HG02885 (cell line): ENCODE measurements around the gene SUB1.

Experiments
- ATAC-seq: cut with Tn5 transposase; IDR thresholded peaks from one replicate; pipeline ENCODE4 v1.9.1; 2021; ENCODE audit warnings: mild to moderate bottlenecking; ENCODE audit not compliant: unreplicated experiment, poor library complexity

Gene SUB1

DNA sequence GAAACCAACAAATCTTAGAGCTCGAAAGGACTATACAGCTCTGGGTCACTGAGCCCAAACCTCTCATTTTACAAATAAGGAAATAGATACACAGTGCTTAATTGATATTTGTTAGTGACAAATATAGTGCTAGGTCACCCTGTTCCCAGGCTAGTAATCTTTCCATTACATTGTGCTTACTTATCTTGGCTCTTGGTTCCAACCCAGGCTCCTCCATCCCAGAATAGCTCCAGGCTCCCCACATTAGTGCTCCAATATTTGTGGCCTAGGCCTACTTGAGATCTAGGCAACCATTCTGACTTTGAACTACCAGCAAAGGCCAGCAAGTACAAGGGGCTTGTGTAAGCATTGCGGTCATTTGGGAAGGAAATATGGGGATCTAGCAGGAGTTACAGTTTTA lies 21.7 kb upstream of the SUB1 start:
- ATAC-seq = no peak

DNA sequence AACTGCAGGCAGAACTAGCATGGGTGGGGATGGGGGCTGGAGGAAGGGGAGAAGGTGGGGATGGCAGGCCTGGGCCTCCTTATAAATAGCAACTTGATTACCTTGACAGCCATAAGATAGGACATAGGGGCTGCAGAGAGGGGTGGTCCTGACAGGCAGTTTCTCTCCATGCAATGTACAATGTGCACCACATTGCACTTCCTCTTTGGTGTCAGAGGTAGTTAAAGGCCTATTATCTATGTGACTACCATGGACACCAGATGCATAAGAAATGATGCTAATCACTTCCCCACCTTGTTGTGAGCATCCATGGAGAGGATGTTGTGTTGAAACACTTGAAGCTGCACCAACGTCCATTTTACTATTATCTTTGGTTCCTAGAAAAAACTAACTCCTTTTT lies 20.2 kb upstream of the SUB1 start:
- no peak for ATAC-seq

DNA sequence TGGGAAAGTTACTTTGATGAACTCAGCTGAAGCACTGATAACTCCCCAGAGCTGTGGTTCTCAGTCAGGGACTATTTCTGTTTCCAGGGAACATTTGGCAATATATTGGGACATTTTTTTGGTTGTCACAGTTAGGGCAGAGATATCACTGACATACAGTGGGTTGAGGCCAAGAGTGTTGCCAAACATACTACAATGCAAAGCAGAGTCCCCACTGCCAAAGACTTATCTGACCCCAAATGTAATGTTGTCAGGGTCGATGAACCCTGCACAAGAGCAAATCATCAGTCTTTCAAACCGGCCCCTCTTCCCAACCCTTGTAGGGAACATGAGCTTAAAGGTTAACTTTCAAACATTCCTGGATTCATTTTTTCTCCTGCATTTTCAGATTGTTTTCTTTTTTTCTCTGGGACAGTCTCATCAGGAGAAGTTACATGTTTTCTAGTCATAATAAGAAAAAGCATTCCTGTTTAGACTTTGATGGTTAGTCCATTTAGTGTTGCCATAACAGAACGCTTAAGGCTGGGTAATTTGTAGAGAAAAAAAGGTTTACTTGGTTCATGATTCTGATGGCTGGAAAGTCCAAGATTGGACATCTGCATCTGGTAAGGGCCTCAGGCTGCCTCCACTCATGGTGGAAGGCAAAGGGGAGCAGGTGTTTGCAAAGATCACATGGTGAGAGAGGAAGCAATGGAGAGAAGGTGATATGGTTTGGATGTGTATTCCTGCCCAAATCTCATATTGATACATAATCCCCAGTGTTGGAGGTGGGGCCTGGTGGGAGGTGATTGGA lies 18.8 kb upstream of the SUB1 start:
- no peak for ATAC-seq

DNA sequence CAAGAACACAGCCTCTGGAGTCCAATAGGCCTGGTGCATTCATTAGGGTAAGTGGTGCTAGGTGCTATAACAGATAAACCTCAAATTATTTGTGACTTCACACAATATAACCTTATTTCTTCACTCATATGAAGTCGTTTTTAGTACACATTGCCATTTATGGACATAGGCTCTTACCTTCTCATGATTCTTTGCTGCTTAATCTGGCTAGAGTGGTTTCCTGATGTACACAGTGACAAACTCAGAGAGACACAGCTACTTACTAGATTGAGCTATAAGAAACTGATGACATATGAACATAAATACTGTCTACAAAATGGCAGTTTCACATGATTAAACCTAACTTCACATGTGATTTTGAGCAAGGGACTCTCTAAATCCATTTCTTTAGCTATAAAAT lies 14.2 kb upstream of the SUB1 start:
- ATAC-seq = no peak

DNA sequence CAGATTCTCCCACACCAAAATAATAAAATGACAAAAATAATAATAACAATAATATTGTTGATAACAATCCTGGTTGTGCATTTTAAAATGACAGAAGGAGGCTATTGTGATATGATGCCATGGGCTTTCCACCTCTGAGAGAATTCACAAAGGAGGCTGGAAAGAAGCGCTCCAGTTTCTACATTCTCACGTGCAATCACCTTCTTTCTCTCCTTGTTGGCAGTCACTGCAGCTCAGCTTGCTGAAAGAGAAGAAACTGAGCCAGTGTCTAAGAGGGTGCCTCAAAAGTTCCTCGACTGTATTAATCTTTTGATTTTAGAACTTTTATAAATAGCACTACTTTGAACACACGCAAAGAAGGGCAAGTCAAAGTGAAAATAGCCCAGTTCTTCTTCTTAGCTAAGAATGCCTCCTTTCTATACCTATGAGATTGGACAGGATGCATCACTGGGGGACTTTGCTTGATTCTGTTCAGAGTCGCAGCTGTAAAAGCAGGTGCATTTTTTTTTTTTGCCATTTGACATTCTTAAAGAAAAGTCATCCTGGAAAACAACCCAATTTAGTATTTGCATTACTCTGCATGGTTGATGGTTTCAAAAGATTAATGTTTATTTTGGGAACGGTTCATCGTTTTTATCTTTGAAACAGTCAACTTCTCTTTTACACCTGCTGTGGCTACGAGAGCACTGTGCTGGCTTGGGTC lies 12.4 kb upstream of the SUB1 start:
- ATAC-seq = peak; percentile 94

DNA sequence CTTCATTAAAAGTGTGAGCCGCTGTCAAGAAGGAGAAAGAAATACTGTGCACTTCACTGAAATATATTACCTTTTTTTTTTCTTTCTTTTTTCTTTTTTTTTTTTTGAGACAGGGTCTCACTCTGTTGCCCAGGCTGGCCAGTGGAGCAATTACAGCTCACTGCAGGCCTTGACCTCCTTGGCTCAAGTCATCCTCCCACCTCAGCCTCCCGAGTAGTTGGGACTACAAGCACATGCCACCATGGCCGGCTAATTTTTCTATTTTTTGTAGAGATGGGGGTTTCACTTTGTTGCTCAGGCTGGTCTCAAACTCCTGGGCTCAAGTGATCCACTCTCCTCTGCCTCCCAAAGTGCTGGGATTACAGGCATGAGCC lies 11.9 kb upstream of the SUB1 start:
- ATAC-seq = peak; percentile 1

DNA sequence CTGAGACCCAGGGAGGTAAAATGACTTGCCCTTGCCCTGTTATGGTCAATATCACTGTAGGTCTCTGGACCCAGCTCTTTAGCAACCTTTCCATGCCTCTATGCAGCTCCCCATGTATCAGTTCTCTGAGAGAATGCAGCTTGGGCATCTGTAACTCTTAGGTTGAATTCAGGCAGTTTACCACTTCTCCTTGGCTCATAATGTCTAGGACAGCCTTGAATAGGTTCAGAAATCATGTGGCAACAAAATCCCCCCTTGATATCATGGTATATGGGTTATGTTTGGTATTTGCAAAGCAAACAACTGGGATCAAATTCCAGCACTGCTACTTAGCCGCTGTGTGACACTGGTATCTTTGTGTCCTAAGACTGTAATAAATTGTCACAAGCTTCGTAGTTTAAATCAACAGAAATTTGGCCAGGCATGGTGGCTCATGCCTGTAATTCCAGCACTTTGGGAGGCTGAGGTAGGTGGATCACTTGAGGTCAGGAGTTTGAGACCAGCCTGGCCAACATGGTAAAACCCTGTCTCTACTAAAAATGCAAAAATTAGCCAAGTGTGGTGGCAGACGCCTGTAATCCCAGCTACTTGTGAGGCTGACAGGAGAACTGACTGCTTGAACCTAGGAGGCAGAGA lies 10.7 kb upstream of the SUB1 start:
- no peak for ATAC-seq

DNA sequence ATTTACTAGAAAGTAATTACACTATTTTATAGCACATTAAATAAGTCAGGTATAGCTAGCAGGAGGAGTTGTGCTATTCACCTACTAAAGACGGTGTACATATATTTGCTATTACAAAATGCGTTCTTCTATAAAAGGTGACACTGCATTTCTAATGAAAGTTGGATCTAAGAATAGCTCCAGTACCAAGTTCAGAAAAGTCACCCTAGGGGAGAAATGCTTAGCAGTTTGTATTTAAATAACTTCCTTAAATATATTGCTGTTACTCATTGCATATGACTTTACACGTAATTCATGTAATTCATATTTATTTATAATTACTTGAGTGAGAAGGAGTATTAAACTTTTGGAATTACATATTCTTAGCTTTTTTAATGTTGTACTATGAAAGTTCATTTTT lies 7.0 kb upstream of the SUB1 start:
- ATAC-seq = no peak

DNA sequence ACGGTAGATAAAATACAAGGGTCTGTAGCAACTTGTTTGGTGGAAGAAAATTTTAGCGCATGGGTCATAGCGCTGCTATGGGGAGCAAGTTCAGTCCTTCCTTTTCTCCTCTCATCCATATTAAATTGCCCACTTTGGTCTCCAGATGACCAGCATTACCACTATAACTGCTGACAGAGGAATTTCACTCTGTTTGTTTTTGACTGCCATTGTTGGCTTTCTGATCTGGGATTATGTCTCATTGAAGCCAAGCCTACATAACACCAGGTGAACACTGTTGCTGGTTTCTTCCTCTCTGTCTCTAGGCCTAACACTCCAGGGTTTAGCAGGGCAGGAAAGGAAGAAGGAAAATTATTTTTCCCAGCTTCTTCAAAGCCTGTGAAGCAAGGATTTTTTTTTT lies 6.6 kb upstream of the SUB1 start:
- no peak for ATAC-seq

DNA sequence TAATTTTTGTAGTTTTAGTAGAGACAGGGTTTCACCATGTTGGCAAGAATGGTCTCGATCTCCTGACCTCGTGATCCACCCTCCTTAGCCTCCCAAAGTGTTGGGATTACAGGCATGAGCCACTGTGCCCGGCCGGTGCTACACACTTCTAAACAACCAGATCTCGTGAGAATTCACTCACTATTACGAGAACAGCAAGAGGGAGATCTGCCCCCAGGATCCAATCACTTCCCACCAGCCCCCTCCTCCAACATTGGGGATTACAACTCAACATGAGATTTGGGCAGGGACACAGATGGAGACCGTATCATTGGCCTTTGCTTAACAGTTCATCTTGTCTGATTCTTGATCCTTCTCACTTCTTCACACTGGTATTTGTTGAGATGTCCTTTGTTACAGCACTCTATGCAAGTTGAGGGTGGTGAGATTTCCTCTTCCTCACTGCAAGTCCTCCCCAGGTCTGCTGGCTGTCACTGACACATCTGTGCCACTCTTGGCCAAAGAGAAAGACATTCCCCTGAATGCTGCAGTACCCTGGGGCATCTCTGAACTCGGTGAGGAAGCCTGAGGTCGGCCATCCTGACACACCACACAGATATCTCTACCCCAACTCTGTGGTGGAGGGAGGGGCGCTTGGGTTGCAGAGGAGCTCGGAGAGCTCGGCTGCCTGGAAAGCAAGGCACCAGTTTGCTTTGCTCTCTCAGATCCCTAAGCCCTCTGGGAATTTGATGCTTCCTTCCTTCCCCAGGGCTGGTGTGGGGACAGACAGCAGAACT lies 4.2 kb upstream of the SUB1 start:
- no peak for ATAC-seq

DNA sequence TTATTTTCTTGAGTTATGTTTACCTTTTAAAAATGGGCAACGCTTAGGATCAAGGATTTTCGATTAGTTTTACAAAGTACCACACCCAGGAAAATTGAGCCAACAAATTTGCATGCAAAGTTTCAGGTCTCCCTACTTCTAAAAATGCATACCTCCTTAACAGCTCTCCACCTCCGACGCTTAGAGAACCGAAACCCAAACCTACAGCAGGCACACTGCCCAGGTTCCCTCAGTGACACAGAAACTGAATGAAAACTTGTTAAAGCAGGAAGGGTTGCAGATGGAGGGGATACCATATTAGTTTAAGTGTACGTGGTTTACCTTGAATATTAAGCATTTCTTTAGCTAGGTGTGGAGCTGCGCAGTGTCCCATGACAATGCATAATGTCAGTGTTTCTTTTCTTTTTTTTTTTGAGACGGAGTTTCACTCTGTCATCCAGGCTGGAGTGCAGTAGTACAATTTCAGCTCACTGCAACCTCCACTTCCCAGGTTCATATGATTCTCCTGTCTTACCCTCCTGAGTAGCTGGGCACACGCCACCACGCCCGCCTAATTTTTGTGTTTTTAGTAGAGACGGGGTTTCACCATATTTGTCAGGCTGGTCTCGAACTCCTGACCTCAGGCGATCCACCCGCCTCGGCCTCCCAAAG lies 1.6 kb upstream of the SUB1 start:
- peak; percentile 77 for ATAC-seq

DNA sequence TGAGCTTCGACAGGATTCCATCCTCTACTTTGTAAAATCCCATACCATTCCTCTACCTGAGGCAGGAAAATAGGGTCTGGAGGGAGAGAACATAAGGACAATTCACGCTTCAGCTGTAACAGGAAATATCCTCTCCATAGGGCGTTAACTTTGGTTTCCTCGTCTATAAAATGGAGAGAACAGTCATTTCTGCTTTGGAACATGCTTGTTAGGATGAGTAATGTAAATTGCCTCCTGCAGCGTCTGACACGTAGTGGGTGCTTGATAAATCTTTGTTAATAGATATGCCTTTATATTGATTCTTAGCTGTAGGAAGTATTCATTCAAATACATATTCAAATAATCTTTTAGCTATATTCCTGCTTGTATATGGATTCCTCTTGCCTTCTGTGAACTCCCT lies 711 bp upstream of the SUB1 start:
- ATAC-seq = no peak

DNA sequence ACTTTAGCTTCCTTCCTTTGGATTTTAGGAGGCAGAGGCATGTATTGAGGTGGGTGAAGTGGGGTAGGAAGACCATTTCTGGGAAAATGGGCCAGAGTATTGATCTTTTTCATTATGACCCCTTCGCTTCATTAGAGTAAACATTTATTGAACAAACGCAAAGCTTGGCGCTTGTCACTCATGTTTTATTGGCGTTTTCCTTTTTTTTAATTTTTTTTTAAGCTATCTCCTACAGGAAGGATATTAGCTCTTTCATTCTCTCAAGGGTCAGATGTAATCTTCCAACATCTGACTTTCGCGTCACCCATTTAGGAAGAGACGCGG lies 273 bp upstream of the SUB1 start:
- no peak for ATAC-seq

DNA sequence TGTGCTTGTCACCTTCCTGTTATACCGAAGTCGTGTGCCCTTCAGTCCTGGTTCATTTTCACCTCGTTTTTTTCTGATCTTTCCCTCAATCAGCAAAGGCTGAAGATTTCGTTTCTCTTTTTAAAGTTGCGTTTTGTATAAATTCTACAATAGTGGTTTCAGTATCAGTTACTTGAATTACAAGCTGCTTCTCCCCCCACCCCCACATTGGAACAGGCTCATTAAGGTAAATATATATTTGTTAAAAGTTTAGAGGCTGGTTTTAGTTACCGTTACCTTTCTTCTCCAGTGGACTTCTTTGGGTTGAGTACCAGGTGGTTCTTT lies 881 bp downstream of the SUB1 start:
- ATAC-seq = peak; percentile 16

DNA sequence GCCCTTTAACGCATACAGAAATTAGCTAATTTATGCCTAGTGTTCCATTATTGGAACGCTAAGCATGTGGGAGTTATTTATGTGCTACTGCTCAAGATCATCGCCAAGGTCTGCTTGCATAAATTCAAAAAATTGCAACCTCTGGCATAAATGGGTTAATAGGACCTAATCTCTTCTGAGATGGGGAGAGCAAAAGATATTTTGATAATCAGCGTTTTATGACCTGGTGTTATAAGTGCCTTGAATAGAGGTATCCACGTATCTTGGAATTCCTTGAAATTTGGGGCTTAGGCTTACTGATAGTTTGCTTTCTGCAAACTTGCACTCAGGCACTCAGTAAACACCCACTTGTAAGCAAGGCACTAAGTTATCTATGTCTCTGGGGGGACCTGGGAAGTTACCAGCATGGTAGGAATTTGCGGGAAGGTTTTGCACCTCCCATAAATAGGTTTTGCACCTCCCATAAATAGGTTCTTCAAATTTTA lies 1.8 kb downstream of the SUB1 start:
- ATAC-seq = no peak

DNA sequence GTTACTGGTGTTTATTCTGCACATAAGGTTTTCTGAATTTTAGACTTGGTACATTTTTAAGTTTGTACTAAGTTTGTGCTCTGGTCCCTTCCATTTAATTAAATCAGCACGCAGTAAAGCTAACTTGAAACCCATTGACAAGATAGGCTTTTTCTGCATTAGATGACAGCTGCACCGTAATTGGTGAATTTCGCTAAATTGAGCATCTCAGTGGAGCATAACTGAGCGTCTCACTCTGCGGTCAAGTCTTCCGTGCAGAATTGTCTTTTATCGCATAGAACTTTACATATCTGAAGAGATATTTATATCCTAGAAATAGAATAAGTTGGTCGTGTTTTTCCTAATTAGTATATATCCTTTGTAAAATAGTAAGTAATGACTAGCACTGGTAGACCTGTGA lies 4.1 kb downstream of the SUB1 start:
- no peak for ATAC-seq

DNA sequence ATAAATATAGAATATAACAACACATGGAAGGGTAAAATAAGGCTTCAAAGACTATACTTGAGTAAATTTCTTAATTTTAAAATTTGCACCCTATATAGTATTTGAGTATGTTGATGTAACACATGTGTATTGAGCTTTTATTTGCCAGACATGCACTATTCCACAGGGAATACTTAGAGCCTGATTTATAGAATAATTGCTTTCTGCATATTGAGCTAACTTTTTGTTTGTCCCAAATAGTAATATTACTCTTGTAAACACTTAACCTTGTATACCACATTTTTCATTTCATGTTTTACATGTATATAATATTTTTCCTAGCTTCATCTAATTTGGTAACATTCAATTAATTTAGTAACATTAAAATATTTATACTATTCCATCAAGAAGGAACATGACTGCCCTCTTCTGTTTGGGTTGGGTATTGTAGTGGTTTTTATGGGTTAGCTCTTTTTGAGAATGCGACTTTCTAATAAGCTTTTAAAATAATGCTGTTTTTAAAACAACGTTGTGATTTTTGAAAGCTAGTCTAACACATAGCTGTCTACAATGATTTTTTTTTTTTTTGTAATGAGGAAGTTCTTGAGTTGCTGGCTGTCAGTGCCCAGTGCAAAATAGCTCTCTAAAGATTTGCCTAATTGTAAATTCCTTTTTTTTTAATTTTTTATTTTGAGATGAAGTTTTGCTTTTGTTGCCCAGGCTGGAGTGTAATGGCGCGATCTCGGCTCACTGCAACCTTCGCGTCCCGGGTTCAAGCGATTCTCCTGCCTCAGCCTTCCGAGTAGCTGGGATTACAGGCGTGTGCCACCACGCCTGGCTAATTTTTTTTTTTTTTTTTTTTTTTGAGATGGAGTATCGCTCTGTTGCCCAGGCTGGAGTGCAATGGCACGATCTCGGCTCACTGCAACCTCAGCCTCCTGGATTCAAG lies 4.8 kb downstream of the SUB1 start:
- no peak for ATAC-seq

DNA sequence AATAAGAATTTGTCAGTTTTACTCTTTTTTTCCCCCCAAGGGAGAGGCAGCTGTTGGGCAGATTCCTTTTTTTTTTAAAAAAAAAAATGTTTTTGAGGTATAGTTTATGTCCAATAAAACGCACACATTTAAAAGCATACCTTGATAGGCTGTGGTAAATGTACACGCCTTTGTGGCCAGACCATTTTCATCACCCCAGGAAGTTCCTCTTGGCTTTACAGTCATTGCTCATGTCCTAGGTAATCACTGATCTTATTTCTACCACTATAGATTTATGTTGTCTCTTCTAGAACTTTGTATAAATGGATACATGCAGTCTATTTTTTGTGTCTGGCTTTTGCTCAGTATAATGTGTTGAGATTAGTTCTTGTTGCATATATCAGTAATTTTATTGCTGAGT lies 9.8 kb downstream of the SUB1 start:
- no peak for ATAC-seq

DNA sequence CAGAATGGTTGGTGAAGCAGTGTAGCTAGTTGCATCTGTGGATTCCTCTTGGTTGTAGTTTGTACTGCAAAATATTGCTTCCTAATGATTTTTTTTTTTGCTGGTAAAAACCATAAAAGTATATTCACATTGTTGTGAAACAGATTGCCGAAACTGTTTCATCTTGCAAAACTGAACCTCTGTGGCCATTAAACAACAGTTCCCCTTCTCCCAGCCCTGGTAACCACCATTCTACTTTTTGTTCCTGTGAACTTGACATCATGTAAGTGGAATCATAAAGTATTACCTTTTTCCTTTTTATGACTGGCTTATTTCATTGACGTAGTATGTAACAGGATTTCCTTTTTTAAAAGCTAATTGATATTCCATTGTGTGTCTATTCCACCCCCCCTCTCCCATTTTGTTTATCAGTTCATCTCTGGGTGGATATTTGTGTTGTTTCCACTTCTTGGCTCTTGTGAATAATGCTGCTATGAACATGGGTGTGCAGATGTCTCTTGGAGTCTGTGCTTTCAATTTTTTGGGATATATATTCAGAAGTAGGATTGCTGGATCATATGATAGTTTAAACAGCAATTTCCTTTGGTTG lies 11.8 kb downstream of the SUB1 start:
- no peak for ATAC-seq
